GM21367 (cell line): ENCODE measurements around the gene PYGB.
"Not testable (repeated sequence)": the region's sequence is repeated elsewhere in the genome, so short reads cannot be mapped to it uniquely, and the experiment has no call there.

ENCODE experiments used
- ATAC-seq: cut with Tn5 transposase; IDR thresholded peaks from one replicate; pipeline ENCODE4 v1.9.1; 2021; ENCODE audit not compliant: unreplicated experiment

Gene PYGB

DNA sequence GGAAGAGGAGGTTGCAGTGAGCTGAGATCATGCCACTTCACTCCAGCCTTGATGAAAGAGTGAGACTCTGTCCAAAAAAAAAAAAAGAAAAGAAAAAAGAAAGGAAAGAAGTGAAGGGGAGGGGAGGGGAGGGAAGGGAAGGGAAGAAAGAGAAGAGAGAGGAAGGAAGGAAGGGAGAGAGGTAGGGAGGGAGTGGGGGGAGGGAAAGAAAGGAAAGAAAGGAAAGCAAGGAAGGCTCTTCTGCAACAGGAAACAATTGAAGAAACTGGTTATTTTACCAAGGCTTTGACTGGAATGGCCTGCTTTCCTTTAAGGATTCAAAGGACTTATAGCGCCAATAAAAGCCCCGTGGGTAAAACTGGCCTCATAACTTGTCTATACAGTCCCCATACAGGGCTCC, 78.1 kb downstream of the PYGB start:
- no peak for ATAC-seq

DNA sequence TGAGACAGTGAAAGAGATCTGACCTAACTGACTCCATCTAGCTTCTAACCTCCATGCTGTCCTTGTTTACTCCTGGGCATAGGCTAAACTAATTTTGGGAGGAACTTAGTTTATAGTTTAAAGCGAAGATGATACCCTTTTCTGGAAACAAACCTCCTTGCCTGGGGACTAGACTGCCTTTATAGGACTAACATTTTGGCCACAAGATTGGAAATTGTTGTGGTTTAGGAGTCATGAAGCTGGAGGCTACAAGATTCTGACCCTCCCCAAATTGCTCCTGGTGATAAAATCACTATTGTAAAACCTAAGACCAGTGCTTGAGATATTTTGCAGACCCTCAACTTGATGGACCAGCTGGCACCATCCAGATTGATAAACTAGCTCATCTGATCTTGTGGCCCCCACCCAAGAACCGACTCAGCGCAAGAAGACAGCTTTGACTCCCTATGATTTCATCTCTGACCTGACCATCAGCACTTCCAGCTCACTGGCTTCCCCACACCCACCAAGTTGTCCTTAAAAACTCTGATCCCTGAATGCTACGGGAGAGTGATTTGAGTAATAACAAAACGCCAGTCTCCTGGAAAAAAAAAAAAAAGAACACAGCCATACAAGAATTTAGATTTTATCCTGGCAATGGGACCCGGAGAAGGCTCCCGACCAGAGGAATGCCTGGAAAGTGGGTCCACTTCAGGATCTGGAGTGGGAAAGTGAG, 79.8 kb downstream of the PYGB start:
- no peak for ATAC-seq

DNA sequence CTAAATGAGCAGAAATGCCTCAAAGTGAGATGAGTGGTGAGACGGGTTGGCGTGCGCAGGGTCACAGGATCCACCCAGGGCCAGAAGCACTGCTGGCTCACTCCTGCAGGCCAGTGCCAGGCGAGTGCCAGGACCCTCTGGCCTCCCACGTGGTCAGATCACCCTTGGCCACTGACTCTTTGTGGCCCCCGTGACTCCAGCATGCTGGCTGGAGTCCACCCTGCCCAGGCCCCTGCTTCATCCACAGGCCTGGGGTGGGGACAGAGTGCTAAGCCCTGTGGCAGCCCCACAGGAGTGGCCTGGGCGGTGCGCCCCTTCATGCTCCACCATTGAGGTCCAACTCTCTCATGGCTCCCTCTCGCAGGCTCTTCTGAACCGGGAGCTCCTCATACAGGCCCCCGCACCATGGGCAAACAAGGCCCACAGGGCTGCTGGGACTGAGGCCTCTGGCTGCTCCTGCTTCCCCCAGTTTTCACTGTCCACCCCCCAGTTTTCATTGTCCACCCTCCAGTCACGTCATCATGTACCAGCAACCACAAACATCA, 81.1 kb downstream of the PYGB start:
- ATAC-seq = no peak

- not testable (repeated sequence) for ATAC-seq
Observed at GRCh38 chr20:25334972-25335371, 87.1 kb downstream of the PYGB start.

- ATAC-seq = no peak
Observed at GRCh38 chr20:25336561-25337422, 88.9 kb downstream of the PYGB start.

DNA sequence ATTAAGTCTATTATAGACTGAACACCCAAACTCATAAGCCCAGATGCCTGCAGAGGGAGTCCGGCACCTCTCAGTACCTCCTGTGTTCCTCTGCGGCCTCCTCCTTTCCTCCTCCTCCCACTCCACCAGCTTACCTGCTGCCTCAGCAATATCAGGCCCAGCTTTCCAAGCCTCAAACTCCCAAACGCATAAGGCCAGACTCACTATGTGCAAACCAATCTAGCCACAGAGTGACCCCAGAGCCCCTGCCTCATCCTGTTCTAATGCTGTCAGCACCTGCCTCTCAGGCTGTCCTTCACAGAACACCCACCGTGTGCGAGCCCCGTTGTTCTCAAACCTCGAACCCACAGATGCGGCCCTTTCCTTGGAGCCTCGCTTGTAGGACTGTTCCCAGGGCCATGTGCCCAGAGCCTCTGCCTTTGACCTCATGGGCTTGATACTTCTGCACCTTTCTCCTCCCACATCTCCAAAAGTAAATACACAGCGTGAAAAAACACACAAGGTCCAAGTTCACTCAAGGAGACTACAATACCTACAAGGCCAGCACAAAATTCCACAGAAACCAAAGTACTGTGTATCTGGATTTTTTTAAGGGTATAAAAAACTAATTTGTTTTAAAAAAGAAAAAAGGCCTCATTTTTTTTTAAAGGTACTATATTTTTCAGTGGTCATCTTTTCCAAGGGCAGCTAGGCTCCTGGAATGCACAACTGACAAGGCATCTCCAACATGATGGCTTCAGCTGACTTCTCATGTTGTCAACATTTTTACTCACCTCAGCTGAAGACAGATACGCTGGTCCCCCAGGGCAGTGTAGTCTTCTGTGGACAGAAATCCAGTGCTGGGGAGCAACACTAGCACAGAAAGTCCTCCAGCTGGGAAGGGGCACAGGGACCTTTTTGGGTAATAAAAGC, 90.5 kb downstream of the PYGB start:
- no peak for ATAC-seq

- no peak for ATAC-seq
Observed at GRCh38 chr20:25339608-25340007, 91.7 kb downstream of the PYGB start.

DNA sequence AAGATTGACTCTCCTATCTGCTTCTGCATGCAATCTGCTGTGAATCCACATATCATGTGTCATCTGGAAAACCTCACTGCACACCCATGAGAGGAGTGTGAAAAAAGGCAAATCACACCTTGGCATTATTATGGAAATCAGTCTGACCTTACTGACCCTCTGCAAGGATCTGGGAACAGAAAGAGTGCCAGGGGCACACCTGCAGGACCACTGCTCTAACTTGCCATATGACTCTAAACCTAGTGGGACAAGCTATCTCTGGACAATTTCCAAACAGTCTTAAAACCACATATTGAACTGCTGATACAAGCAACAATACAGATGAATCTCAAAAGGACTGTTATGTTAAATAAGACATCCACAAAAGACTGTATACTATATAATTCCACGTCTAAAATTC, 92.5 kb downstream of the PYGB start:
- ATAC-seq = no peak

DNA sequence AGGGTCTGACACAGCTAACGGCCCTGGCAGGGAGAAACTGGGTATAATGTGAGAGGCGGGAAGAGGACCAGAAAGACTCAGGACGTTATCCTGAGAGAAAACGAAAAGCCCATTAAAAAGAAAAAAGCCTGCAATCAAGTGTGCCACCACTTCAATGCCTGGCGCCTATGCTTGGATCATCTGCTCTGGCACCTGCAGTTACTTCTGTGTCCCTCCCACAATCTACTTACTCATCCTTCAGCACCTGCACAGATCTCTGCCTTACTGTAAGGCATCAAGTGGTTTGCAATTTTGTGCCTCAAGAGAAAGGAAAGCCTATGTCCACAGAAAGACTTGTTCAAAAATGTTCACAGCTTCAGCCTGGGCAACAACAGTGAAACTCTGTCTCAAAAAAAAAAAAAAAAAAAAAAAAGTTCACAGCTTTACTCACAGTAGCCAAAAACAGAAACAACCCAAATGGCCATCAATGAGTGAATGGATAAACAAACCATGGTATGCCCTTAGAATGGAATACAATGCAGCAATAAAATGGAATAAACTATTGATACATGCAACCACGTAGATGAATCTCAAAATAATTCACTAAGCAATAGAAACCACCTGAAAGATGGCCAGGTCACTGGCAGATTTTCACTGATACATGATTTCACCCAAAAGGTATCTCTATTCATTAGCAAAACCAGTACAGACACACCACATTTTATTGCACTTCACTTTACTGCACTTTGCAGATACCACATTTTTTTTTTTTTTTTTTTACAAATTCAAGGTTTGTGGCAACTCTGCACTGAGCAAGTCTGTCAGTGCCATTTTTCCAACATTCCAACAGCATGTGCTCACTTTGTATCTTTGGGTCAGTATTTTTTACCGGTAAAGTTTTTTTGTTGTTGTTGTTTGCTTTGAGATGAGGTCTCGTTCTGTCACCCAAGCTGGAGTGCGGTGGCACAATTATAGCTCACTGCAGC, 94.1 kb downstream of the PYGB start:
- no peak for ATAC-seq

- ATAC-seq = no peak
Observed at GRCh38 chr20:25344634-25345033, 96.7 kb downstream of the PYGB start.

- ATAC-seq = no peak
Observed at GRCh38 chr20:25345721-25346120, 97.8 kb downstream of the PYGB start.

GRCh38 chr20:25346349-25346748, 98.5 kb downstream of the PYGB start:
- no peak for ATAC-seq
